Activated CD8-positive, alpha-beta memory T cell treated with anti-CD3 and anti-CD28 coated beads for 4 hours (primary cell): ENCODE data around the gene GNL1.

Source experiments
- DNase-seq, 2 donors: peaks; one replicate each; pipeline ENCODE4 v3.0.0-alpha.2; 2020; ENCODE audit warnings: low read depth in 2 of 2

The GNL1 gene

GRCh38 chr6:30568245-30568644 is 12.0 kb upstream of the GNL1 start:
- no peak for DNase-seq

GRCh38 chr6:30565772-30566171 is 9.5 kb upstream of the GNL1 start:
- DNase-seq, result no peak

DNA sequence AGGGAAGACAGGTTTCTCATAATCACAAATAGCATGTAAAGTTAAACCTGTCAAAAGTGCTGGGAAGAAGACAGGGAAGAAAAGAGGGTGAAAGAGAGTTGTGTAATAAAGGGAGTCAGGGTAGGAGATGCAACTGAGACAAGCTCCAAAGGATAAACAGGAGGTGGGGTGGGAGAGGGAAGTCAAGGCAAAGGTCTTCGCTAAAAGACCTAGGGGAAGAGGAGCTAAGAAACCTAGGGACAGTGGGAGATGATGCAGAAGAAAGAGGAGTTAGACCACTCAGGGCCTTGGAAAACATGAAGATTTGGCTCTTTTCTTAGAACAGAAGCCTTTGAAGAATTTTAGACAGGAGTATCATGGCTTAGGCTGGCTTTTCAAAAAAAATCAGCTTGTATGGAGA is 7.8 kb upstream of the GNL1 start:
- no peak for DNase-seq

DNA sequence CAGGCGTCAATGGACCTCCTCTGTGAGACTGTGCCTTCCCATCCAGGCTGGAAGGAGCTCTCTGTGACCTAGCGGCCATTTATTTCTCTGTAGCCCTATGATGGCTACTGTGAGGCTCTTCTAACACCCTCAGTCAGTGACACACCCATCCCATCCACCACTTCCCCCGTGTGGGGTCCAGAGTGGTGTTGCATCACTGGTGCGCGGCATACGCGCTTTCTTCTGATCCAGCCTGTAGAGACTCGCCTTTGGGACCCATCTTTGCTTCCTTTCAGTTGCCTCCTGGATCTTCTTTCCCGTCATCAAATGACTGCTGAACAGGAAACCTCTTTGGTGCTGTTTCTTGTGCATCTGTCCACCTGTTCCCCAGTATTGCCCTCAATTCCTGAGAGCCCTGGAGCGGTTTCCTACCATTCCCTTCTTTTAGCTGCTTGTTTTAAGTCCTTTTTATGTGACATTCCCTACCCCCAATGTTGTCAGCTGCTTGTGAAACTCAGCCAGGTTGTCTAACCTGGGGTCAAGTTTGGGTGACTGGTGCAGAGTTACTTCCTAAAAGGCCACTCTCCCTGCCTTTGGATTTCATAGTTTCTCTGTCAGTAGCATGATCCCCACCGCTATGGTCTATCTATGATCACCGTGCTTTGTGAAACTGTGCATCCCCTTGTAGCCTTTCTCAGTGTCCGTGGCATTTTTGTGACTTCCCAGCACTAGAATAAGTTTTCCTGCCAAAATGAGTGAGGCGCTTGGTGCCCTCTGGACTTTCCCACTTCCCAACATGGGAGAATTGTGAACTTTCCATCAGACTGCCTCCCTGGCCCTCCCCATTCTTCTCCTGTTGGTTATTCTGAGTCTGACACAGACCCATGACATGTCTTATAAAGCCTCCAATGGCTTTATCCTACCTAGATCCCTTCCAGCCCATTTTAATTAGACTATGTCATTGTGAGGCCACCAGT is 6.5 kb upstream of the GNL1 start:
- DNase-seq, result no peak

- DNase-seq, result no peak
These were observed 4.6 kb upstream of the GNL1 start for GRCh38 chr6:30560930-30561329.

DNA sequence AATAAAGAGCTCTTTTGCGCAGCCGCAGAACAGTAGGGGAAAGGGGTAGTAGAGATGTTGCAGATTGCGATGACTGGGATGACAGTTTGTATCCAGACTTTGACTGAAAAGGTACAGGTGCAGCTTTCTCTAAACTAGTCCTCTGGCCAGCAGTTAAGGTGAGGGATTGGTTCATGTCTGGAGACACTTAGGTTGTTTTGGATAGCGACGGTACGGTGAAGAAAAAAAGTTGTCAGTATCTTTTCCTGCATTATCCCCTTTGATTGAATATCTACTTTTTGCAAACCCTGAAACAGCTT is 1.3 kb upstream of the GNL1 start:
- DNase-seq, result peak in 1 of 2 donors; percentile 50

DNA sequence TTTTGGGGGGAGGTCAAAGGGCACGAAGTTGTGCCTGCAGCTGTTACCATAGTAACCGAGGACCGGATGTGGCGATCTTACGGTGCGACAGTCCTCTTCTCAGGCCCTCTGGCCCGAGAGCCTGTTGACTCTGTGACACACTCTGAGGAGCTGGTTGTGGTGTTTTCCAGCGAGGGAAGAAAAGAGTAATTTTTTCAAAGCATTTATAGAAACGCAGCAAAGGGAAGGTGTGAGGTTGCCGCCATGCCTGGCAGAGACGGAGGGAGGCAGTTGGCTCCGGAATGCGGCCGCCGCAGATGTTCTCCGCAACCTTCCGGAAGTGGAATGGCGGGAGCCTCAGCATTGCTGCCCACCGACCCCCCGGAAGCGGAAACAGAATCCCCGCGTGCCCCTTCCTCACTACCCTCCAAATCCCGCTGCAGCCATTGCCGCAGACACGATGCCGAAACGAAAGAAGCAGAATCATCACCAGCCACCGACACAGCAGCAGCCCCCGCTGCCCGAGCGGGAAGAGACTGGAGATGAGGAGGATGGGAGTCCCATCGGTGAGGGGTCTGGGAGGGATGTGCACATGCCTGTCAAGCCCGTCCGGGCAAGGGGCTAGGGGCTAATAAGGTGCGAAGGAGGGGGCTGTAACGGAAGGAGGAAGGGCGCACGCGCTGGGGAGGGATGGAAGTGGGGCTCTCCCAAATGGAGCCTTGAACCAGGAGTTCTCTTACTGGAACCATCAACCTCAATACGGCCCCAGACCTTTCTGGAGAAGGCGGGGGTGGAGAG is 805 bp upstream of the GNL1 start, which contains the start of gene PRR3:
TSS of gene PRR3 (plus strand) at position 390 of the 777 bp plus-strand sequence. CDS start at position 440, 50 bp downstream.
- peak; percentile 55 to 73 for DNase-seq

- DNase-seq, result no peak
These were observed 548 bp downstream of the GNL1 start for GRCh38 chr6:30555816-30556065.

- no peak for DNase-seq
These were observed 1.1 kb downstream of the GNL1 start for GRCh38 chr6:30554962-30555815.

GRCh38 chr6:30554404-30554803 is 1.9 kb downstream of the GNL1 start:
- no peak for DNase-seq

GRCh38 chr6:30548375-30548774 is 7.9 kb downstream of the GNL1 start:
- DNase-seq, result no peak

GRCh38 chr6:30547454-30547853 is 8.8 kb downstream of the GNL1 start:
- no peak for DNase-seq

DNA sequence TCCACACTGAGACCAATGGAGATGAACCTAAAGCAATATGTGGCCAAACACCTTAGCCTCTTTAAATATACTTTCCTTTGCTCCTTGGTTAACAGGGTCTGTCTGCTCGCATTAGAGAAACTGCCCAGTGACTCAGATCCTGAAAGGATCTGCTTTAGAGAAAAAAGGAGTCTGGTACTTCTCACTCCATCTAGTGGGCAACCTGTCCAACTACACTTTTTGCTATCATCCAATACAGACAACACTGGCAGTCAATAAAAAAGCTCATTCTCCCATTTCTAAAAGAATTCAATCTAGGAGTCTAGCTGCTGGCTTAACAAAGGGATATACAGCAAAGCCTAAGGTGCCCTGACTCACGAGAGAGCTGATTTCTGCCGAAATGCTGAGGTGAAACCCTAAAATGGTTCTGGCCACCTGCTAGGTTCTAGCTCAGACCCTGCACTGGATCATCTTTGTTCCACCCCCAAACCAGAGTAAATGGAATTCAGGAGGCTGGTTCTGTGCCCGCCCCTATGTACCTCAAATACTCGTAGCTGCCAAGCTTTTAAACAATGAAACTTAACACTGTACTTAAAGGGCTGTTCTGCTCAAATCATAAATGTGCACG is 11.5 kb downstream of the GNL1 start:
- DNase-seq, result no peak

DNA sequence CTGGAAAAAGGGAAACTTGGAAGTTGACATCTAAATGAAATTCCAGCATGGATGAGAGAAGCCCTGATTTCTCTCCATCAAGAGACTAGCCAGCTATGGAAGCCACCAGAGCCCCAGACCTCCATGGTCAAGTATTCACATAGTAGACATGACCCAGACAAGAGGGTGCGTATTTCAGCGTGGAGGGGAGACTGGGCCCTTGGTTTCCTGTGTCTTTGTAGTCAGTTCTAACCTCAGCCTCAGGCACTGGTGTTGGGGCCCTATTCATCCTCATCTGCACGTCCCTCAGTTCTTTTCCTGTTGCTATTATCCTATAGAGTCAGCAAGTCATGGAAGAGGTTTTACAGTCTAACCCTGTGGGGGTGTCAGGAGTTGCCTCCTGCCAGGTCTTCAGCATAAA is 12.5 kb downstream of the GNL1 start:
- no peak for DNase-seq

- no peak for DNase-seq
These were observed 13.4 kb downstream of the GNL1 start for GRCh38 chr6:30542915-30543314.

DNA sequence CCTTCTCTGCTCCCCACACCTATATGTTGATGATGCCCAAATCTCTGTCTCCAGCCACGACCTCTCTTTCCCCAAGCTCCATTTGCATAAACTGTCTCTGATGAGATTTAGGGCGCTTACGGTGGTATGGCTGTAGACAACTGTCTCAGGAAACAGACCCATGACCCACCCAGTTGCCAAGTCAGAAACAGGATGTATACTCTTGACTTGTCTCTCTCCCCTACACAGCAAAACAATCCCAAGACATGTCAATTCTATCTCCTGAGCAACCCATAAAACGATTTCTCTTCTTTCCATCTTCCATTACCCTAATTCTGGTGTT is 13.9 kb downstream of the GNL1 start:
- no peak for DNase-seq

- peak; percentile 60 to 70 for DNase-seq
These were observed 14.5 kb downstream of the GNL1 start for GRCh38 chr6:30541515-30542403.

DNA sequence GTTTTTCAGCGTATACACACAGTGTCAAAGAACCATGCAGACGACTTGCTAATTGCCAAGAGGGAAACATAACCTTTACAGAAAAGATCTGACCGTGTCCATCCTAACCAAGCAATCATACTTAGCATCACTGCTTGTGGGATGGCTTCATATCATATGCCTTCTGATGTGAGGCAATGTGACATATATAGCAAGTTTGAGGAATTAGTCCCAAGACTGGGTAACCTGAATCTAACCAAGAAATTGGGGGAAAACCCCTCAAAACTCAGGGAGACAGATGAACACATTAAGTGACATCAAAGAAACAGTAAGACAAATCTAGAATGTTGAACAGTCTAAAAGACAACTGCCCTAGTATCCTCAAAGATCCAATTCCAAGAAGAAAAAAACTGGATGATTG is 18.4 kb downstream of the GNL1 start:
- no peak for DNase-seq

GRCh38 chr6:30533460-30534294 is 22.6 kb downstream of the GNL1 start:
- DNase-seq, result no peak

DNA sequence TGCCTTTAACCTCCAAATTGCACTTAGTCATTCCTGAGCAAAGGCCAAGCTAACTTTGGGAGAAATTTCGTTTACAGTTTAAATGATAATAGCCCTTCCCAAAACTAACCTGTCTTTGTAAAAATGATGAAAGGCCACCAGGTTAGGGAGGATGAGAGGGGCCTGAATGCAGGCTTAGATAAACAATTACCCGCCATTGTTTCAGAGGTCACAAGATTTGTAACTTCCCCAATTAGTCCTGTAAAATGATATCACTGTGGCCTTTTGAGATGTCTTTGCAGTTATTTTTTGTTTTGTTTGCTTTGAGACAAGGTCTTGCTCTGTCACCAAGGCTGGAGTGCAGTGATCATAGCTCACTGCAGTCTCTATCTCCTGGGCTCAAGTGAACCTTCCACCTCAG is 26.3 kb downstream of the GNL1 start:
- no peak for DNase-seq
